HCT116 (cell line): Measurements from ENCODE around the gene RC3H1.

Source experiments
- EZH2 ChIP-seq: fragments of 200-600 bp; sonication (generic); IDR thresholded peaks from 2 replicates; pipeline ENCODE4 v1.6.1; 2017; ENCODE audit warnings: antibody characterized with exemption, mixed run types
- JUND ChIP-seq: IDR thresholded peaks from 2 replicates; pipeline ENCODE4 v1.6.1; 2012
- TF ChIP-seq, protein P1 (sequence below), 3 experiments: fragments of 200-600 bp in 1 of 3; sonication (generic) in 1 of 3; IDR thresholded peaks in 2 of 3; conservative IDR thresholded peaks in 1 of 3; 2 replicates each; pipeline ENCODE4 v1.5.1; 2012 to 2017; ENCODE audit warnings: low read depth in 2 of 3, low read length in 2 of 3, antibody characterized with exemption in 1 of 3, borderline replicate concordance in 1 of 3, control low read depth in 1 of 3, mild to moderate bottlenecking in 1 of 3, mixed read lengths in 1 of 3, mixed run types in 1 of 3, moderate library complexity in 1 of 3; ENCODE audit not compliant: insufficient read depth in 1 of 3
- TF ChIP-seq, protein P2 (sequence below): IDR thresholded peaks from 2 replicates; pipeline ENCODE4 v1.6.1; 2011; ENCODE audit warnings: mild to moderate bottlenecking, low read length, moderate library complexity; ENCODE audit not compliant: insufficient replicate concordance; ENCODE audit errors: extremely low read depth

DNA sequence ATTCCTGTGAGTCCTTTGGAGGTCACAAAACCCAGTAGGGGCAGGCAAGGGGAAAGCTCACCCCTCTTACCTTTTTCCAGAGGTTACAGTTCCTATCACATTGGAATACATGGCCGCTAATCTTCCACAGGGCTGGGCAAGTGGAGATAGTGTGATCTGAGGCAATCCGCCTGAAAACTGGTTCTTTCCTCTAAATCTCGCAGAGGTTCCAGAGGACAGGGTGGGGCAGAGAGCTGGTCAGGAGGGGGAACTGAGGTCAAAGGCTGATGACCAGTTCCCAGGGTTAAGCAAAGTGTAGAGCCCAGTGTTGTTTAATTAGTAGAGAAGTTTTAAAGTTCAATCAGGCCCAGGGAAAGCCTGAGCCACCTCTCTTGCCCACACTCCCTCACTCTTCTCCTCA, 105.0 kb downstream of the RC3H1 start, which contains the start of gene SERPINC1:
- TF ChIP-seq, protein P1, sequence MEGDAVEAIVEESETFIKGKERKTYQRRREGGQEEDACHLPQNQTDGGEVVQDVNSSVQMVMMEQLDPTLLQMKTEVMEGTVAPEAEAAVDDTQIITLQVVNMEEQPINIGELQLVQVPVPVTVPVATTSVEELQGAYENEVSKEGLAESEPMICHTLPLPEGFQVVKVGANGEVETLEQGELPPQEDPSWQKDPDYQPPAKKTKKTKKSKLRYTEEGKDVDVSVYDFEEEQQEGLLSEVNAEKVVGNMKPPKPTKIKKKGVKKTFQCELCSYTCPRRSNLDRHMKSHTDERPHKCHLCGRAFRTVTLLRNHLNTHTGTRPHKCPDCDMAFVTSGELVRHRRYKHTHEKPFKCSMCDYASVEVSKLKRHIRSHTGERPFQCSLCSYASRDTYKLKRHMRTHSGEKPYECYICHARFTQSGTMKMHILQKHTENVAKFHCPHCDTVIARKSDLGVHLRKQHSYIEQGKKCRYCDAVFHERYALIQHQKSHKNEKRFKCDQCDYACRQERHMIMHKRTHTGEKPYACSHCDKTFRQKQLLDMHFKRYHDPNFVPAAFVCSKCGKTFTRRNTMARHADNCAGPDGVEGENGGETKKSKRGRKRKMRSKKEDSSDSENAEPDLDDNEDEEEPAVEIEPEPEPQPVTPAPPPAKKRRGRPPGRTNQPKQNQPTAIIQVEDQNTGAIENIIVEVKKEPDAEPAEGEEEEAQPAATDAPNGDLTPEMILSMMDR (IDR thresholded peaks at IDR 0.05 in 2 of 3, conservative IDR thresholded peaks at IDR 0.05 in 1 of 3; ENCODE audit: borderline replicate concordance in 1 of 3, insufficient read depth in 1 of 3, low read depth in 2 of 3, low read length in 2 of 3): no peak
- TF ChIP-seq JUND (no peak), EZH2 (no peak)
- TF ChIP-seq, protein P2, sequence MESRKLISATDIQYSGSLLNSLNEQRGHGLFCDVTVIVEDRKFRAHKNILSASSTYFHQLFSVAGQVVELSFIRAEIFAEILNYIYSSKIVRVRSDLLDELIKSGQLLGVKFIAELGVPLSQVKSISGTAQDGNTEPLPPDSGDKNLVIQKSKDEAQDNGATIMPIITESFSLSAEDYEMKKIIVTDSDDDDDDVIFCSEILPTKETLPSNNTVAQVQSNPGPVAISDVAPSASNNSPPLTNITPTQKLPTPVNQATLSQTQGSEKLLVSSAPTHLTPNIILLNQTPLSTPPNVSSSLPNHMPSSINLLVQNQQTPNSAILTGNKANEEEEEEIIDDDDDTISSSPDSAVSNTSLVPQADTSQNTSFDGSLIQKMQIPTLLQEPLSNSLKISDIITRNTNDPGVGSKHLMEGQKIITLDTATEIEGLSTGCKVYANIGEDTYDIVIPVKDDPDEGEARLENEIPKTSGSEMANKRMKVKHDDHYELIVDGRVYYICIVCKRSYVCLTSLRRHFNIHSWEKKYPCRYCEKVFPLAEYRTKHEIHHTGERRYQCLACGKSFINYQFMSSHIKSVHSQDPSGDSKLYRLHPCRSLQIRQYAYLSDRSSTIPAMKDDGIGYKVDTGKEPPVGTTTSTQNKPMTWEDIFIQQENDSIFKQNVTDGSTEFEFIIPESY: no peak
